Esophagus muscularis mucosa (tissue), 4 donors: Measurements from ENCODE around the gene USP35. TPM values are rescaled to one million over a fixed set of nuclear protein-coding genes. Genes with fewer than 3 reads are reported as not detected.

Experiments
- DNase-seq: peaks from one replicate; pipeline ENCODE4 v3.0.0-alpha.2; 2017; ENCODE audit errors: extremely low spot score
- H3K27ac ChIP-seq, 4 donors: fragments of 200-600 bp; sonication (generic); replicated peaks in 1 of 4; 1 replicate in 3 of 4; 2 replicates in 1 of 4; pipeline ENCODE4 v1.5.1; 2016 to 2019; ENCODE audit warnings: mild to moderate bottlenecking in 1 of 4
- H3K27me3 ChIP-seq, 4 donors: fragments of 200-600 bp; sonication (generic); one replicate each; pipeline versions ENCODE4 v1.5.1 to v1.6.0; 2016 to 2019
- H3K36me3 ChIP-seq, 4 donors: fragments of 200-600 bp; sonication (generic); one replicate each; pipeline ENCODE4 v1.5.1; 2016 to 2019
- H3K4me1 ChIP-seq, 4 donors: fragments of 200-600 bp; sonication (generic); one replicate each; pipeline ENCODE4 v1.5.1; 2016 to 2019
- H3K4me3 ChIP-seq, 4 donors: fragments of 200-600 bp; sonication (generic); 1 replicate in 2 of 4; 2 replicates in 2 of 4; pipeline ENCODE4 v1.5.1; 2016 to 2019; ENCODE audit warnings: mild to moderate bottlenecking in 4 of 4, moderate library complexity in 1 of 4
- H3K9me3 ChIP-seq, 4 donors: fragments of 200-600 bp; sonication (generic); 1 replicate in 3 of 4; 2 replicates in 1 of 4; pipeline ENCODE4 v1.5.1; 2016 to 2019
- CTCF ChIP-seq, 3 experiments: fragments of 200-600 bp in 2 of 3; fragments of 450-650 bp in 1 of 3; sonication (generic) in 2 of 3; IDR thresholded peaks; one replicate each; pipeline ENCODE4 v1.5.1; 2017 to 2019; ENCODE audit warnings: antibody characterized with exemption in 3 of 3, mild to moderate bottlenecking in 2 of 3, moderate library complexity in 1 of 3
- EP300 ChIP-seq: sonication (generic); formaldehyde crosslinking; IDR thresholded peaks from one replicate; pipeline ENCODE4 v1.6.1; 2017; ENCODE audit warnings: antibody characterized with exemption
- POLR2A ChIP-seq: fragments of 450-650 bp; IDR thresholded peaks from one replicate; pipeline ENCODE4 v1.6.1; 2017; ENCODE audit warnings: antibody characterized with exemption, moderate library complexity, mild to moderate bottlenecking, low read depth
- POLR2AphosphoS5 ChIP-seq, 2 donors: sonication (generic); formaldehyde crosslinking; IDR thresholded peaks; one replicate each; pipeline ENCODE4 v1.6.1; 2017; ENCODE audit warnings: antibody characterized with exemption in 2 of 2
- WGBS: methylation state at CpG from one replicate; pipeline ENCODE4 v1.1.5; 2018; 5-methylcytosine and 5-hydroxymethylcytosine counted together
- intact Hi-C: fragments of 100-400 bp; cut with DNase I; formaldehyde crosslinking; loops from one replicate; pipeline ENCODE4 v1.15.1; 2023
- total RNA-seq, 4 donors: library from RNA; depleted of rRNA; stranded (reverse); fragments of >200 nt; gene quantifications; one replicate each; pipeline versions ENCODE4 v1.1.0 to v1.2.1, GENCODE V29; 2016

USP35 gene
- total RNA-seq, 4 donors from 2014 or later = 5.8 to 15.4 (median 11.3) TPM

GRCh38 chr11:78177216-78177615 lies 11.5 kb upstream of the USP35 start:
- Histone ChIP-seq H3K4me3 (no peak overlapping the region), H3K4me1 (peaks cover 0 to 16% (median 9%) of the 10 kb centered on the region in 4 donors), H3K9me3 (no peaks in the 10 kb centered on the region), H3K36me3 (peaks cover 9 to 37% (median 22%) of the 10 kb centered on the region in 4 donors), H3K27ac (no peak overlapping the region), H3K27me3 (no peaks in the 10 kb centered on the region)
- intact Hi-C loops = no loop called here
- 90% methylated on average over 7 of the region's 7 CpGs for WGBS
- TF ChIP-seq POLR2A (no peak), CTCF (IDR thresholded peaks at IDR 0.05) (no peak), EP300 (no peak), POLR2AphosphoS5 (IDR thresholded peaks at IDR 0.05) (no peak)
- DNase-seq = no peak

- no peak overlapping the region for H3K4me3 ChIP-seq
- H3K4me1 ChIP-seq = peaks cover 0 to 10% (median 3%) of the 10 kb centered on the region in 4 donors
- WGBS = 96% methylated on average over 7 of the region's 7 CpGs
- no peaks in the 10 kb centered on the region for H3K9me3 ChIP-seq
- no peak for TF ChIP-seq EP300
- no peak for TF ChIP-seq POLR2A
- no peak for TF ChIP-seq CTCF (IDR thresholded peaks at IDR 0.05)
- TF ChIP-seq POLR2AphosphoS5 (IDR thresholded peaks at IDR 0.05) = no peak
- H3K27me3 ChIP-seq = no peaks in the 10 kb centered on the region
- peaks cover 0 to 28% (median 8%) of the 10 kb centered on the region in 4 donors for H3K36me3 ChIP-seq
- DNase-seq = no peak
- H3K27ac ChIP-seq = no peak overlapping the region
- intact Hi-C loops = no loop called here
These were observed 9.2 kb upstream of the USP35 start for GRCh38 chr11:78179459-78180071.

- intact Hi-C loops = no loop called here
- peaks cover 4 to 7% (median 5%) of the 10 kb centered on the region in 4 donors for H3K4me1 ChIP-seq
- no peak overlapping the region for H3K4me3 ChIP-seq
- H3K27me3 ChIP-seq = no peaks in the 10 kb centered on the region
- H3K9me3 ChIP-seq = no peaks in the 10 kb centered on the region
- WGBS = 89% methylated on average over 4 of the region's 4 CpGs
- DNase-seq = no peak
- peaks cover 0 to 28% (median 8%) of the 10 kb centered on the region in 4 donors for H3K36me3 ChIP-seq
- no peak for TF ChIP-seq POLR2A
- no peak for TF ChIP-seq CTCF (IDR thresholded peaks at IDR 0.05)
- H3K27ac ChIP-seq = no peak overlapping the region
These were observed 8.0 kb upstream of the USP35 start for GRCh38 chr11:78180751-78181150.

GRCh38 chr11:78181185-78181584 lies 7.5 kb upstream of the USP35 start:
- Histone ChIP-seq H3K4me3 (no peak overlapping the region), H3K9me3 (no peaks in the 10 kb centered on the region), H3K4me1 (peaks cover 6 to 11% (median 9%) of the 10 kb centered on the region in 4 donors), H3K27me3 (no peaks in the 10 kb centered on the region), H3K36me3 (peaks cover 0 to 26% (median 8%) of the 10 kb centered on the region in 4 donors), H3K27ac (no peak overlapping the region)
- TF ChIP-seq POLR2A = no peak
- no peak for TF ChIP-seq POLR2AphosphoS5 (IDR thresholded peaks at IDR 0.05)
- TF ChIP-seq CTCF (IDR thresholded peaks at IDR 0.05) = no peak
- TF ChIP-seq EP300 = no peak
- intact Hi-C loops = no loop called here
- WGBS = 69% methylated on average over 2 of the region's 2 CpGs
- DNase-seq = no peak
